Measurements from ENCODE around the gene FBXL17. TPM values are rescaled to one million over a fixed set of nuclear protein-coding genes. Genes with fewer than 3 reads are reported as not detected.

Gene FBXL17
- total RNA-seq (2022; extraction: Qiagen RNA extraction) = 3.7 to 8.6 TPM (median 7.2 TPM) in 5 replicates

GRCh38 chr5:108381954-108382783 lies at the start of gene FBXL17:
Gene FBXL17, minus strand, starts transcription at chr5:108382098.

